B cell (primary cell): Measurements from ENCODE around the gene NKAIN2. TPM values are rescaled to one million over a fixed set of nuclear protein-coding genes. Genes with fewer than 3 reads are reported as not detected.

Experiments
- ATAC-seq: fragments of 200-7000 bp; cut with Tn5 transposase; one replicate; pipeline ENCODE4 v1.10.0; 2021; ENCODE audit warnings: low read depth, mild to moderate bottlenecking, moderate number of reproducible peaks, moderate library complexity
- CTCF ChIA-PET: fragments of 350-600 bp; sonication (Branson Sonifier 250); formaldehyde crosslinking; loops from one replicate; lab custom pipeline; 2021; ENCODE audit warnings: antibody characterized with exemption, inconsistent platforms; lab: Charles Lee
- POLR2A ChIA-PET: fragments of 350-600 bp; sonication (Branson Sonifier 250); formaldehyde crosslinking; loops from one replicate; lab custom pipeline; 2021; ENCODE audit warnings: antibody characterized with exemption; lab: Charles Lee
- DNase-seq: peaks from one replicate; pipeline ENCODE4 v3.0.0; 2013
- H2AFZ ChIP-seq: 2 replicates; pipeline ENCODE4 v1.6.1; 2012; ENCODE audit warnings: mild to moderate bottlenecking, low read depth, low read length; ENCODE audit not compliant: insufficient read depth, poor library complexity, severe bottlenecking
- H3K27ac ChIP-seq, 2 donors: 1 replicate in 1 of 2; 2 replicates in 1 of 2; pipeline ENCODE4 v1.5.1; 2012 to 2013; ENCODE audit warnings: low read length in 2 of 2, mild to moderate bottlenecking in 2 of 2, moderate library complexity in 1 of 2
- H3K27me3 ChIP-seq, 4 experiments: fragments of 200-600 bp in 1 of 4; sonication (generic) in 1 of 4; replicated peaks in 1 of 4; 1 replicate in 2 of 4; 2 replicates in 2 of 4; pipeline versions ENCODE4 v1.6.1 to v1.7.0; 2013 to 2016; ENCODE audit warnings: low read length in 3 of 4, mild to moderate bottlenecking in 2 of 4, mixed read lengths in 1 of 4, moderate library complexity in 1 of 4; ENCODE audit not compliant: insufficient read depth in 4 of 4, control insufficient read depth in 3 of 4; ENCODE audit errors: control extremely low read depth in 1 of 4
- H3K36me3 ChIP-seq, 2 experiments: replicated peaks in 1 of 2; 1 replicate in 1 of 2; 2 replicates in 1 of 2; pipeline versions ENCODE4 v1.6.1 to v1.7.1; 2013; ENCODE audit warnings: low read length in 1 of 2; ENCODE audit not compliant: insufficient read depth in 2 of 2, control insufficient read depth in 1 of 2; ENCODE audit errors: control extremely low read depth in 1 of 2, extremely low read depth in 1 of 2
- H3K4me1 ChIP-seq, 2 donors: fragments of 200-600 bp in 1 of 2; sonication (generic) in 1 of 2; 1 replicate in 1 of 2; 2 replicates in 1 of 2; pipeline versions ENCODE4 v1.5.1 to v1.6.1; 2013 to 2017; ENCODE audit warnings: low read length in 2 of 2; ENCODE audit not compliant: control insufficient read depth in 2 of 2, insufficient read depth in 2 of 2
- H3K4me2 ChIP-seq: replicated peaks from 2 replicates; pipeline ENCODE3; 2012; ENCODE audit warnings: mild to moderate bottlenecking, low read depth, low read length; ENCODE audit not compliant: poor library complexity, severe bottlenecking
- H3K4me3 ChIP-seq, 5 experiments: fragments of 200-600 bp in 1 of 5; sonication (generic) in 1 of 5; 1 replicate in 3 of 5; 2 replicates in 2 of 5; pipeline versions ENCODE4 v1.5.1 to v1.7.0; 2011 to 2016; ENCODE audit warnings: low read length in 4 of 5, mild to moderate bottlenecking in 4 of 5, low read depth in 2 of 5, control low read depth in 1 of 5, moderate library complexity in 1 of 5; ENCODE audit not compliant: insufficient read depth in 1 of 5; ENCODE audit errors: control extremely low read depth in 1 of 5, extremely low read depth in 1 of 5
- H3K79me2 ChIP-seq: fragments of 200-600 bp; sonication (generic); one replicate; pipeline ENCODE4 v1.6.0; 2016; ENCODE audit warnings: low read length; ENCODE audit not compliant: control insufficient read depth, insufficient read depth
- H3K9ac ChIP-seq: fragments of 200-600 bp; sonication (generic); 2 replicates; pipeline ENCODE4 v1.6.1; 2017; ENCODE audit warnings: mild to moderate bottlenecking, low read length, moderate library complexity
- H3K9me3 ChIP-seq, 3 donors: one replicate each; pipeline versions ENCODE4 v1.6.1 to v1.7.1; 2013; ENCODE audit warnings: low read length in 2 of 3; ENCODE audit not compliant: control insufficient read depth in 2 of 3, insufficient read depth in 1 of 3; ENCODE audit errors: control extremely low read depth in 1 of 3
- H4K20me1 ChIP-seq: 2 replicates; pipeline ENCODE4 v1.6.0; 2012; ENCODE audit warnings: mild to moderate bottlenecking, low read length; ENCODE audit not compliant: insufficient read depth, control insufficient read depth, poor library complexity, severe bottlenecking
- H3K27ac Mint-ChIP-seq: one replicate; pipeline ENCODE4 v1.8.0; 2021; ENCODE audit warnings: mixed read lengths
- H3K27me3 Mint-ChIP-seq: one replicate; pipeline ENCODE4 v1.8.0; 2021; ENCODE audit warnings: mixed read lengths
- H3K4me1 Mint-ChIP-seq: one replicate; pipeline ENCODE4 v1.8.0; 2021; ENCODE audit warnings: mixed read lengths
- H3K4me3 Mint-ChIP-seq: one replicate; pipeline ENCODE4 v1.8.0; 2021; ENCODE audit warnings: mixed read lengths
- H3K9me3 Mint-ChIP-seq: one replicate; pipeline ENCODE4 v1.8.0; 2022; ENCODE audit warnings: mixed read lengths; ENCODE audit not compliant: insufficient read depth
- CTCF ChIP-seq: fragments of 200-600 bp; IDR thresholded peaks from one replicate; pipeline ENCODE4 v1.8.0; 2022; ENCODE audit warnings: antibody characterized with exemption, mild to moderate bottlenecking
- EZH2 ChIP-seq: IDR thresholded peaks from 2 replicates; pipeline ENCODE4 v1.6.1; 2012; ENCODE audit warnings: borderline replicate concordance, low read depth, mild to moderate bottlenecking, moderate library complexity, low read length; ENCODE audit not compliant: insufficient read depth, poor library complexity, severe bottlenecking
- WGBS: methylation state at CpG from one replicate; pipeline ENCODE4 v1.1.5; 2013; ENCODE audit warnings: missing lambda C conversion rate; ENCODE audit not compliant: insufficient coverage; 5-methylcytosine and 5-hydroxymethylcytosine counted together
- intact Hi-C: fragments of 100-400 bp; cut with micrococcal nuclease; formaldehyde crosslinking; loops from one replicate; pipeline ENCODE4 v1.10.0; 2022
- polyA plus RNA-seq: library from polyadenylated mRNA; depleted of rRNA; stranded (reverse); fragments of >200 nt; gene quantifications from 2 replicates; pipeline ENCODE4 v1.2.3, GENCODE V29; 2012
- total RNA-seq, 2 donors: library from RNA; stranded (reverse); fragments of 120-200 nt in 1 of 2; gene quantifications; 1 replicate in 1 of 2; 2 replicates in 1 of 2; pipeline versions ENCODE4 v1.2.3 to v1.2.4, GENCODE V29; 2013 to 2022

NKAIN2 gene
- total and polyA plus RNA-seq, 2 donors (not counting 1 experiment from before 2014, with no cell fraction given) = not detected

- Mint-ChIP-seq H3K4me1 (no peaks in the 10 kb centered on the region), H3K27ac (no peak overlapping the region), H3K9me3 (no peaks in the 10 kb centered on the region), H3K27me3 (no peaks in the 10 kb centered on the region), H3K4me3 (no peak overlapping the region)
- Histone ChIP-seq H3K4me1 (no peaks in the 10 kb centered on the region), H3K4me2 (no peak overlapping the region), H3K36me3 (no peaks in the 10 kb centered on the region), H4K20me1 (no peaks in the 10 kb centered on the region), H3K27ac (no peak overlapping the region), H3K27me3 (no peaks in the 10 kb centered on the region), H3K9ac (no peak overlapping the region), H3K9me3 (no peaks in the 10 kb centered on the region), H3K79me2 (no peaks in the 10 kb centered on the region), H2AFZ (no peak overlapping the region), H3K4me3 (no peak overlapping the region)
- no peak for DNase-seq
- ChIA-PET POLR2A (no interaction called here), CTCF (no interaction called here)
- 67% methylated on average over 1 of the region's 1 CpG for WGBS
- intact Hi-C loops = no loop called here
- no peak for ATAC-seq
- TF ChIP-seq EZH2 (no peak), CTCF (no peak)
Measured at GRCh38 chr6:123873974-123874373, 70.3 kb downstream of the NKAIN2 start.

- Histone ChIP-seq H3K27me3 (no peaks in the 10 kb centered on the region), H3K4me2 (no peak overlapping the region), H2AFZ (no peak overlapping the region), H3K36me3 (no peaks in the 10 kb centered on the region), H4K20me1 (no peaks in the 10 kb centered on the region), H3K27ac (no peak overlapping the region), H3K4me1 (no peaks in the 10 kb centered on the region), H3K79me2 (no peaks in the 10 kb centered on the region), H3K9ac (no peak overlapping the region), H3K4me3 (no peak overlapping the region), H3K9me3 (no peaks in the 10 kb centered on the region)
- no CpG with 5 or more reads among the region's 1 CpG for WGBS
- no peak overlapping the region for H3K27ac Mint-ChIP-seq
- ChIA-PET POLR2A (no interaction called here), CTCF (no interaction called here)
- no peaks in the 10 kb centered on the region for H3K4me1 Mint-ChIP-seq
- no peak for DNase-seq
- no peak for ATAC-seq
- intact Hi-C loops = no loop called here
- TF ChIP-seq CTCF (no peak), EZH2 (no peak)
- H3K9me3 Mint-ChIP-seq = no peaks in the 10 kb centered on the region
- H3K4me3 Mint-ChIP-seq = no peak overlapping the region
- H3K27me3 Mint-ChIP-seq = no peaks in the 10 kb centered on the region
Measured at GRCh38 chr6:123875784-123876183, 72.1 kb downstream of the NKAIN2 start.
